Measurements from ENCODE around the gene ABL2.

- TF ChIP-seq CTCF (IDR thresholded peaks at IDR 0.05), result no peak
- TF ChIP-seq POLR2AphosphoS5 (IDR thresholded peaks at IDR 0.05), result no peak
- TF ChIP-seq POLR2A (IDR thresholded peaks at IDR 0.05), result no peak
Measured at GRCh38 chr1:179226738-179227137, 2.7 kb downstream of the ABL2 start.
